GM19397 (cell line): ENCODE data around the gene TBC1D23.
"Not testable (repeated sequence)": the region's sequence is repeated elsewhere in the genome, so short reads cannot be mapped to it uniquely, and the experiment has no call there.

Experiments
- ATAC-seq: cut with Tn5 transposase; IDR thresholded peaks from one replicate; pipeline ENCODE4 v1.9.1; 2021; ENCODE audit warnings: mild to moderate bottlenecking, moderate library complexity; ENCODE audit not compliant: unreplicated experiment

TBC1D23 gene

GRCh38 chr3:100254168-100254777, 6.5 kb upstream of the TBC1D23 start:
- ATAC-seq = peak; percentile 68

GRCh38 chr3:100256731-100257151, 4.1 kb upstream of the TBC1D23 start:
- ATAC-seq = no peak

- ATAC-seq = no peak
Measured at GRCh38 chr3:100257586-100257985, 3.2 kb upstream of the TBC1D23 start.

- ATAC-seq = no peak
Measured at GRCh38 chr3:100260081-100260684, 609 bp upstream of the TBC1D23 start.

- no peak for ATAC-seq
Measured at GRCh38 chr3:100261485-100261903, 702 bp downstream of the TBC1D23 start.

- not testable (repeated sequence) for ATAC-seq
Measured at GRCh38 chr3:100262925-100263324, 2.1 kb downstream of the TBC1D23 start.

GRCh38 chr3:100263583-100263982, 2.8 kb downstream of the TBC1D23 start:
- no peak for ATAC-seq

- no peak for ATAC-seq
Measured at GRCh38 chr3:100264242-100264641, 3.5 kb downstream of the TBC1D23 start.

GRCh38 chr3:100265016-100265415, 4.2 kb downstream of the TBC1D23 start:
- no peak for ATAC-seq

GRCh38 chr3:100266531-100266930, 5.7 kb downstream of the TBC1D23 start:
- no peak for ATAC-seq

- no peak for ATAC-seq
Measured at GRCh38 chr3:100268156-100268555, 7.4 kb downstream of the TBC1D23 start.

- no peak for ATAC-seq
Measured at GRCh38 chr3:100269001-100269400, 8.2 kb downstream of the TBC1D23 start.

- ATAC-seq = no peak
Measured at GRCh38 chr3:100269410-100270214, 8.8 kb downstream of the TBC1D23 start.

GRCh38 chr3:100270215-100270583, 9.4 kb downstream of the TBC1D23 start:
- ATAC-seq = no peak

GRCh38 chr3:100271522-100271921, 10.7 kb downstream of the TBC1D23 start:
- ATAC-seq = no peak

GRCh38 chr3:100272797-100273611, 12.2 kb downstream of the TBC1D23 start:
- ATAC-seq = not testable (repeated sequence)

- no peak for ATAC-seq
Measured at GRCh38 chr3:100274361-100274760, 13.6 kb downstream of the TBC1D23 start.

- ATAC-seq = no peak
Measured at GRCh38 chr3:100277255-100277800, 16.5 kb downstream of the TBC1D23 start.

- ATAC-seq = no peak
Measured at GRCh38 chr3:100278910-100279309, 18.1 kb downstream of the TBC1D23 start.

GRCh38 chr3:100288288-100288894, 27.6 kb downstream of the TBC1D23 start:
- ATAC-seq = no peak
